ENCODE results near the gene PALMD.

PALMD gene, protein sequence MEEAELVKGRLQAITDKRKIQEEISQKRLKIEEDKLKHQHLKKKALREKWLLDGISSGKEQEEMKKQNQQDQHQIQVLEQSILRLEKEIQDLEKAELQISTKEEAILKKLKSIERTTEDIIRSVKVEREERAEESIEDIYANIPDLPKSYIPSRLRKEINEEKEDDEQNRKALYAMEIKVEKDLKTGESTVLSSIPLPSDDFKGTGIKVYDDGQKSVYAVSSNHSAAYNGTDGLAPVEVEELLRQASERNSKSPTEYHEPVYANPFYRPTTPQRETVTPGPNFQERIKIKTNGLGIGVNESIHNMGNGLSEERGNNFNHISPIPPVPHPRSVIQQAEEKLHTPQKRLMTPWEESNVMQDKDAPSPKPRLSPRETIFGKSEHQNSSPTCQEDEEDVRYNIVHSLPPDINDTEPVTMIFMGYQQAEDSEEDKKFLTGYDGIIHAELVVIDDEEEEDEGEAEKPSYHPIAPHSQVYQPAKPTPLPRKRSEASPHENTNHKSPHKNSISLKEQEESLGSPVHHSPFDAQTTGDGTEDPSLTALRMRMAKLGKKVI

DNA sequence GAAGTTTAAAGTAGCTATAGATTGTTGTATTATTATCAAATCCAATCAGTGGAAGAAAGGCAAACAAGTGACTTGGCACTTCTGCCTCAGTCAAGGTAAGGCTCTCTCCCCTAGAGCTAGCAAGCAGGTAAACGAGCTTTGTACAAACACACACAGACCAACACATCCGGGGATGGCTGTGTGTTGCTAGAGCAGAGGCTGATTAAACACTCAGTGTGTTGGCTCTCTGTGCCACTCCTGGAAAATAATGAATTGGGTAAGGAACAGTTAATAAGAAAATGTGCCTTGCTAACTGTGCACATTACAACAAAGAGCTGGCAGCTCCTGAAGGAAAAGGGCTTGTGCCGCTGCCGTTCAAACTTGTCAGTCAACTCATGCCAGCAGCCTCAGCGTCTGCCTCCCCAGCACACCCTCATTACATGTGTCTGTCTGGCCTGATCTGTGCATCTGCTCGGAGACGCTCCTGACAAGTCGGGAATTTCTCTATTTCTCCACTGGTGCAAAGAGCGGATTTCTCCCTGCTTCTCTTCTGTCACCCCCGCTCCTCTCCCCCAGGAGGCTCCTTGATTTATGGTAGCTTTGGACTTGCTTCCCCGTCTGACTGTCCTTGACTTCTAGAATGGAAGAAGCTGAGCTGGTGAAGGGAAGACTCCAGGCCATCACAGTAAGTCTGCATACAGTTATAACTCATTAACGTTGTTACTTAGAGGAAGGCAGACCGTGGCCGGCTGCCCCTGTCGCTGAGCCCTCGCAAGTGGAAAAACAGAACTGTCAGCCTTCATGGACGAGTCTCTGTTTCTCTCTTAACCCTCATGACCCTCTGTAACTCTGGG lies at the start of gene PALMD:
Gene PALMD (plus strand): TSS at position 415 of the 833 bp plus-strand sequence. CDS start 205 bp downstream, at position 620.
- peak in 1 of 2 experiments; percentile 62 for DNase-seq

- DNase-seq: no peak
Measured at GRCh38 chr1:99598738-99599411, 47.0 kb upstream of the PALMD start.

- DNase-seq: no peak
Measured at GRCh38 chr1:99599678-99600175, 46.2 kb upstream of the PALMD start.

- no peak for DNase-seq
Measured at GRCh38 chr1:99600782-99601181, 45.1 kb upstream of the PALMD start.

DNA sequence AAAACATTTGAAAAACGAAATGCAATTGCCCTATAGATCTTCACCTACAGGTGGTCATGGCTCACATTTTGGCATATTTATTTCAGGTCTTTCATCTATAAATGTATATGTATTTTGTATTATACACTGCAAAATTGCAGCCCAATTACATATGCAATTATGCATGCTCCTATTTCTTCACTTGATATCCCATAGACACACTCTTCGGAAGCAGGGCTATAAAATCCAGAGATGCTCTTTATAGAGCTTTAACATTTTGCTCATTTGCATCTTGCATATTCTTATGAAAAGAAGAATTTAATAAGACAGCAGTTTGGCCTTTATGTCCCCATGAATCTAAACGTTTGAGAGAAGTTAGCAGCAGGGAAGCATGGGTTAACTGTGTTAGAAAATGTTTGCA lies 44.7 kb upstream of the PALMD start:
- no peak for DNase-seq

GRCh38 chr1:99601709-99602403 lies 44.1 kb upstream of the PALMD start:
- DNase-seq: no peak

DNA sequence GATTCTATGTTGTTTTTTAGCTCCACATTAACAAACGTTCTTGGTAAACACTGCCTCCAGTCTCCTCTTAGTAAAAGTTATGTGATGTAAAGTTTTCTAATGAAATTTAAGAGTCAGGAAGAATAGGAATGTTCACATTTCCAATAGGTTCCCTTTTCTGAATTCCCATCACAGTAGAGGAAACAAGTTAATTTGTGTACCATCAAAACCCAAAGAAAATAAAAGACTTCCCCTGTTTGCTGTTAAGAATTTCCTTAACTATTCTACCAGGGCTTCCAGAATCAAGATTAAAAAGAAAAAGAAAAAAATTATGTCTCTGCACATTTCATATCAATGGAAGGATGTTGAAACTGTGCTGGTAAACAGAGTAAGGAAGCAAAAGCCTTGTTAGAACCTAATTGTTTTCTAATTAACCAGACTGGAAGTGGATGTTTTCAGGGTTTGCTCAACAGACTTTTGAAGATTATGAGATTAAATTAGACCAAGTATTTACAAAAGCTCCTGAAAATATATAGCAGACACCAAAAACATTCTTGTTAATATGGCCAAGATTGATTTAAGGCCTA lies 43.4 kb upstream of the PALMD start:
- no peak for DNase-seq

- no peak for DNase-seq
Measured at GRCh38 chr1:99603699-99604560, 42.0 kb upstream of the PALMD start.

DNA sequence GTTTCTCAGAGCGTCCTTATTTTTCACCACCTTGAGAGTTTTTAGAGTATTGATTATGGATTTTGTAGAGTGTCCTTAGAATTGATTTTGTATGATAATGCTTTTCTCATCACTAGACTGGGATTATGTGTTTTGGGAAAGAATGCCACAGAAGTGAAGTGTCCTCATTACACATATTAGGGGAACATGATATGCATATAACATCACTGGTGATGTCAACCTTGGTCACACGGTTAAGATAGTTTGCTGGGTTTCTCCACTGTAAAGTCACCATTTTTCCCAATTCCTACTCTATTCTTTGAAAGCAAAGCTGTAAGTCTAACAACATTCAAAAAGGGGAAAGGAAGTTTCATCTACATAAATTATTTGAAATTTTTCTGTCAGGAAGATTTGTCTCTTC lies 39.6 kb upstream of the PALMD start:
- DNase-seq: no peak

DNA sequence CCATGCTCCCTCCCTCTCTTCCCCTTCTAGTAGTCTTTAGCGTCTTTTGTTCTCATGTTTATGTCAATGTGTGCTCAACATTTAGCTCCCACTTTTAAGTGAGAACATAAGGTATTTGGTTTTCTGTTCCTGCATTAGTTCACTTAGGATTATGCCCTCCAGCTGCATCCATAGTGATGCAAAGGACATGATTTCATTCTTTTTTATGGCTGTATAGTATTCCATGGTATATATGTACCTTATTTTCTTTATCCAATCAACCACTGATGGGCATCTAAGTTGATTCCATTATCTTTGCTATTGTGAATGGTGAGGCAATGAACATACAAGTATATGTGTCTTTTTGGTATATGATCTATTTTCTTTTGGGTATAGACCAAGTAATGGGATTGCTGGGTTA lies 38.3 kb upstream of the PALMD start:
- no peak for DNase-seq

DNA sequence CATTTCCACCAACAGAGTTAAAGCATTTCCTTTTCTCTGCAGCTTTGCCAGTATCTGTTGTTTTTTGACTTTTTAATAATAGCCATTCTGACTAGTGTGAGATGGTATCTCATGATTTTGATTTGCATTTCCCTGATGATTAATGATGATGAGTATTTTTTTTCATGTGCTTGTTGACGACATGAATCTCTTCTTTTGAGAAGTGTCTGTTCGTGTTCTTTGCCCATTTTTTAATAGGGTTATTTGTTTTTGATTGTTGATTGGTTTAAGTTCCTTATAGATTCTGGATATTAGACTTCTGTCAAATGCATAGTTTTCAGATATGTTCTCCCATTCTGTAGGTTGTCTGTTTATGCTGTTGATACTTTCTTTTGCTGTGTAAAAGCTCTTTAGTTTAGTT lies 37.9 kb upstream of the PALMD start:
- no peak for DNase-seq

- DNase-seq: no peak
Measured at GRCh38 chr1:99613716-99614115, 32.2 kb upstream of the PALMD start.

GRCh38 chr1:99614728-99615127 lies 31.2 kb upstream of the PALMD start:
- DNase-seq: no peak

GRCh38 chr1:99619583-99619982 lies 26.3 kb upstream of the PALMD start:
- DNase-seq: no peak

DNA sequence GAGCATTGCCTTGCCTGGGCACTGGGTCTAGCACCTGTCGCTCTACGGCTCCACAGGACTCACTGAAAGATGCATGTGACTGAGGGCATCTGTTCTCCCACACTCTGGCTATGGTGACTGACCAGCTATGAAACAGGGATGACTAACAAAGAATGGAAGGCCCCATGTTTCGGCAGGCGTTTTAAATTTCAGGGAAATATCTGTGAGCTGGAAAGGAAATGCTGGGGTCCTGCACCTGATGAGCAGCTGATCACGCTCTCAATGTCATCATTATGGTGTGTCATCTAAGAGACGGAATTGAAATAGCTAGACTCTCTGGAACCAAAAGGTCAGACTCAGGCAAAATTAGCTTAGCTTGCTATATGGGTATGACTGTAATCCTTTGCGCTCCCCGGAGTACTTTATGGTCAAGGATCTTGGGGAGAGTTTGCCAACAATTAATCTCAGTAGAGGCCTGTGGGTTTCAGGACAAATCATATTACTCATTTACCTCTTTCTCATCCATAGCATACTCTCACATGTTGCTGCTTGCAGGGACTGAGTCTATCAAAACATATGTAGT lies 24.5 kb upstream of the PALMD start:
- no peak for DNase-seq

- DNase-seq: no peak
Measured at GRCh38 chr1:99622702-99623347, 23.1 kb upstream of the PALMD start.

GRCh38 chr1:99623554-99623953 lies 22.4 kb upstream of the PALMD start:
- DNase-seq: no peak

DNA sequence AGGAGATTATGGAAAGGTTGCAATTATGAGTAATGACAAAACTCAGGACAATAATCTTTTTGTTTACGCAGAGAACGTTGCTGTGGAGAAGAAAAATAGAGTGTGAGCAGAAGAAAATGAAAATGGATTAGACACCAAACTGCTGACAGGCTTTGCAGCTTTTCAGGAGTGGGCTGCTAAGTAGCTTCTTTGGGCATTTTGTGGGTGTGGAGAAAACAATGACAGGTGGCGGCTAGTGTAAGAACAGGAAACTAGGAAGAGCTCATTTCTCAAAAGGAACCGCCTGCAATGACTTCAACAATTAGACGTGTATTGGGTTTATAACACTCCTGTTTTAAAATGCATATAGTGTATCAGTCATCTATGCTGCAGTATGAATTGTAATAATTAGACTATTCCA lies 18.3 kb upstream of the PALMD start:
- no peak for DNase-seq

- no peak for DNase-seq
Measured at GRCh38 chr1:99629164-99629563, 16.7 kb upstream of the PALMD start.

All from NCI-H2081 (cell line).